A673 (cell line): ENCODE data around the gene FOXJ3.

Experiments
- EZH2 ChIP-seq: fragments of 200-600 bp; sonication (generic); IDR thresholded peaks from 2 replicates; pipeline ENCODE4 v1.6.1; 2017; ENCODE audit warnings: borderline replicate concordance, low read depth, mild to moderate bottlenecking, mixed read lengths, antibody characterized with exemption, low read length; ENCODE audit not compliant: poor library complexity, severe bottlenecking
- TF ChIP-seq, protein P1 (sequence below): fragments of 300-800, 200-600 bp; sonication (generic); conservative IDR thresholded peaks from 2 replicates; pipeline ENCODE4 v1.5.1; 2017; ENCODE audit warnings: low read depth, mild to moderate bottlenecking, antibody characterized with exemption, low read length, moderate library complexity, mixed read lengths

DNA sequence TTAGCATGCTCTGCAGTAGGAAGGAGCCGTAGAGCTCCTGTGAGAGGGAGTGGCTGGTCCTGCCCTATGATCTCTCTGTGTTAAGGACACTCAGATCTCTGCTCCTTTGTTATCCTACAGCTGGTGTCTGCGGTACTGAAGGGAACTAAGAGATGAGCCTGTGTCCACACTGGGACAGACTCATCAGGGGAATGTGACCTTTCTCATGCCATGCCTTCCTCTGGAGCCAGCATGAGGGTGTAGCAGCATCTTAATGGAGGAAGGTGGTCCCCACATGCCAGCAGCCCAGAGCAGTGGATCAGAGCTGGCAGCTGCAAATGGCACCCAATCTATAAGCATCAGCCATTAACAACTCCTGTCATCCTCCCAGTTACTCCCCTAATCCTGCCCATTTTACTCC is 206.5 kb downstream of the FOXJ3 start:
- TF ChIP-seq, protein P1, sequence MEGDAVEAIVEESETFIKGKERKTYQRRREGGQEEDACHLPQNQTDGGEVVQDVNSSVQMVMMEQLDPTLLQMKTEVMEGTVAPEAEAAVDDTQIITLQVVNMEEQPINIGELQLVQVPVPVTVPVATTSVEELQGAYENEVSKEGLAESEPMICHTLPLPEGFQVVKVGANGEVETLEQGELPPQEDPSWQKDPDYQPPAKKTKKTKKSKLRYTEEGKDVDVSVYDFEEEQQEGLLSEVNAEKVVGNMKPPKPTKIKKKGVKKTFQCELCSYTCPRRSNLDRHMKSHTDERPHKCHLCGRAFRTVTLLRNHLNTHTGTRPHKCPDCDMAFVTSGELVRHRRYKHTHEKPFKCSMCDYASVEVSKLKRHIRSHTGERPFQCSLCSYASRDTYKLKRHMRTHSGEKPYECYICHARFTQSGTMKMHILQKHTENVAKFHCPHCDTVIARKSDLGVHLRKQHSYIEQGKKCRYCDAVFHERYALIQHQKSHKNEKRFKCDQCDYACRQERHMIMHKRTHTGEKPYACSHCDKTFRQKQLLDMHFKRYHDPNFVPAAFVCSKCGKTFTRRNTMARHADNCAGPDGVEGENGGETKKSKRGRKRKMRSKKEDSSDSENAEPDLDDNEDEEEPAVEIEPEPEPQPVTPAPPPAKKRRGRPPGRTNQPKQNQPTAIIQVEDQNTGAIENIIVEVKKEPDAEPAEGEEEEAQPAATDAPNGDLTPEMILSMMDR: no peak
- TF ChIP-seq EZH2: no peak
